RWPE2 (cell line): ENCODE data around the gene ALDH1L1.

Experiments
- ATAC-seq: fragments of 200-7000 bp; cut with Tn5 transposase; 3 replicates; pipeline ENCODE4 v1.9.1; 2021; ENCODE audit warnings: low read depth
- DNase-seq: peaks from one replicate; pipeline ENCODE4 v3.0.0-alpha.2; 2020; ENCODE audit warnings: low spot score
- H3K27ac ChIP-seq: fragments of 450-650 bp; 2 replicates; pipeline ENCODE4 v1.5.1; 2017; ENCODE audit warnings: mild to moderate bottlenecking; ENCODE audit not compliant: poor library complexity, severe bottlenecking
- H3K27me3 ChIP-seq: fragments of 250-450 bp; sonication (Bioruptor Pico); 2 replicates; pipeline ENCODE4 v1.5.1; 2021; ENCODE audit warnings: mild to moderate bottlenecking, moderate library complexity; ENCODE audit not compliant: insufficient read depth, poor library complexity, severe bottlenecking
- H3K36me3 ChIP-seq: fragments of 250-450 bp; sonication (Bioruptor Pico); 2 replicates; pipeline ENCODE4 v1.5.1; 2020; ENCODE audit warnings: low read depth, mild to moderate bottlenecking, moderate library complexity
- H3K4me1 ChIP-seq: fragments of 250-450 bp; sonication (Bioruptor Pico); 2 replicates; pipeline ENCODE4 v1.5.1; 2021; ENCODE audit warnings: mild to moderate bottlenecking, moderate library complexity; ENCODE audit not compliant: insufficient read depth, poor library complexity, severe bottlenecking
- H3K4me3 ChIP-seq: fragments of 250-450 bp; sonication (Bioruptor Pico); 2 replicates; pipeline ENCODE4 v1.5.1; 2021; ENCODE audit warnings: mild to moderate bottlenecking, moderate library complexity; ENCODE audit not compliant: severe bottlenecking
- H3K9me3 ChIP-seq: fragments of 250-450 bp; sonication (Bioruptor Pico); 2 replicates; pipeline ENCODE4 v1.5.1; 2021; ENCODE audit warnings: mild to moderate bottlenecking, moderate library complexity; ENCODE audit not compliant: severe bottlenecking
- TF ChIP-seq, protein P1 (sequence below): fragments of 450-650 bp; IDR thresholded peaks from one replicate; pipeline ENCODE4 v1.5.1; 2017; ENCODE audit warnings: mild to moderate bottlenecking, moderate library complexity; ENCODE audit not compliant: poor library complexity, severe bottlenecking

Gene ALDH1L1

DNA sequence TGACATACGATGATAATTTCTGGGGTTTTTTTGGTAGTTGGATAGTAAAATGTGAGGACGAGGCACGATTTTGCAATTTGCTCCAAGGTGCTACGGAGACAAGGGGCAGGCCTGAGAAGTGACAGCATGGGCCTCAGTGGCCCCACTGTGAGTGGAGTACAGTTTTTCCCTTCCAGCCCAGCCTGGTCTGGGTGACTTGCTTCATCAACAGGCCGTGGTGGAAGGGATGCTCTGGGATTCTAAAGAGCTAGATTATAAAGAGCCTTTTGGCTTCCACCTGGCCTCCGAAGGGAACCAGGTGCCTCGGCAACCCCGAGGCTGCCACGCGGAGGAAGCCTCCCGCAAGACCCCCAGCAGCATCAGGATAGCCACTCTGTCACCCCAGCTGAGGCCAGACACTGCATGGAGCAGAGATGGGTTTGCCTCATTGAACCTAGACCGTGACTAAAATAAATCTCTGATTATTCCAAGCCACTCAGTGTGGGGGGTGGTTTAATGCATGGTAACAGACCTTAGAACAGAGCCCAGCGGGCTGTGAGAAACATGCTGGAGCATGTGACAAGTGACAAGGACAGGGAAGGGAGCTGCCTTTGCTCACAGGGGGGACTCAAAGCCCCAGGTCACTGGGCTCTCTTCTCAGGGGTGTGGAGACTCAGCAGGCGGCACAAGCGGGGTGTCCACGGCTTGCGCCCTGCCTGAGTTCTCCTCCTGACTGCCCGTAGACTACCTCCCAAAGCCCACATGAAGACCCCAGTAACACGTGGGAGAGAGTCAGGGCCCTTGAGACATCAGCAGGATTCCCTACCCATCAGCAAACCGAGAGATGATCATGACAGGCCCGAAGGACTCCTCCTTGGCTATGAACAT lies 73.8 kb downstream of the ALDH1L1 start:
- H3K4me3 ChIP-seq, result no peak overlapping the region
- no peaks in the 10 kb centered on the region for H3K9me3 ChIP-seq
- H3K27me3 ChIP-seq, result no peaks in the 10 kb centered on the region
- ATAC-seq (no peak), DNase-seq (no peak)
- TF ChIP-seq, protein P1, sequence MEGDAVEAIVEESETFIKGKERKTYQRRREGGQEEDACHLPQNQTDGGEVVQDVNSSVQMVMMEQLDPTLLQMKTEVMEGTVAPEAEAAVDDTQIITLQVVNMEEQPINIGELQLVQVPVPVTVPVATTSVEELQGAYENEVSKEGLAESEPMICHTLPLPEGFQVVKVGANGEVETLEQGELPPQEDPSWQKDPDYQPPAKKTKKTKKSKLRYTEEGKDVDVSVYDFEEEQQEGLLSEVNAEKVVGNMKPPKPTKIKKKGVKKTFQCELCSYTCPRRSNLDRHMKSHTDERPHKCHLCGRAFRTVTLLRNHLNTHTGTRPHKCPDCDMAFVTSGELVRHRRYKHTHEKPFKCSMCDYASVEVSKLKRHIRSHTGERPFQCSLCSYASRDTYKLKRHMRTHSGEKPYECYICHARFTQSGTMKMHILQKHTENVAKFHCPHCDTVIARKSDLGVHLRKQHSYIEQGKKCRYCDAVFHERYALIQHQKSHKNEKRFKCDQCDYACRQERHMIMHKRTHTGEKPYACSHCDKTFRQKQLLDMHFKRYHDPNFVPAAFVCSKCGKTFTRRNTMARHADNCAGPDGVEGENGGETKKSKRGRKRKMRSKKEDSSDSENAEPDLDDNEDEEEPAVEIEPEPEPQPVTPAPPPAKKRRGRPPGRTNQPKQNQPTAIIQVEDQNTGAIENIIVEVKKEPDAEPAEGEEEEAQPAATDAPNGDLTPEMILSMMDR, result no peak
- no peaks in the 10 kb centered on the region for H3K36me3 ChIP-seq
- no peaks in the 10 kb centered on the region for H3K4me1 ChIP-seq
- H3K27ac ChIP-seq, result no peak overlapping the region

DNA sequence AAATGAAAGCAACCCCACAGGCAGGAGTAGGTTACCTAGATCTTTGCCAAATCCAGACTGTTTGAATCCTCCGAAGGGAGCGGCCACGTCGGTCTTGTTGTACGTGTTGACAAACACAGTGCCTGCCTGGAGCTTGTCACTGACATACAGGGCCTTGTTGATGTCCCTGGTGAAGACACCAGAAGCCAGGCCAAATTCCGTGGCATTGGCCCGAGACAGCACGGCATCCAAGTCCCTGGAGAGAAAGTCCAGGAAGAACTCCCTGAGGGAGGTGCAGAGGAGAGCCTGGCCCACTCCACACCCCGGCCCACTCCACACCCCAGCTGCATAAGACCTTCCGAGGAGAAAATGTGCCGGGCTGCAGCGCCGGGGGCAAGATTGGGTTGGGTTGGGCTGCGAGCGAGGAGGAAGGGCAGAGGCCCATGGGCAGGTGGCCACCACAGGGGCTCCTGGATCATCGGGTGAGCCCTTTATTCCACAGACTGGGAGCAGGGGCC lies 74.6 kb downstream of the ALDH1L1 start:
- no peaks in the 10 kb centered on the region for H3K27me3 ChIP-seq
- H3K36me3 ChIP-seq, result no peaks in the 10 kb centered on the region
- no peak overlapping the region for H3K4me3 ChIP-seq
- ATAC-seq, result no peak
- TF ChIP-seq, protein P1, result no peak
- H3K4me1 ChIP-seq, result no peaks in the 10 kb centered on the region
- H3K27ac ChIP-seq, result no peak overlapping the region
- H3K9me3 ChIP-seq, result no peaks in the 10 kb centered on the region
- DNase-seq, result peak; percentile 51

DNA sequence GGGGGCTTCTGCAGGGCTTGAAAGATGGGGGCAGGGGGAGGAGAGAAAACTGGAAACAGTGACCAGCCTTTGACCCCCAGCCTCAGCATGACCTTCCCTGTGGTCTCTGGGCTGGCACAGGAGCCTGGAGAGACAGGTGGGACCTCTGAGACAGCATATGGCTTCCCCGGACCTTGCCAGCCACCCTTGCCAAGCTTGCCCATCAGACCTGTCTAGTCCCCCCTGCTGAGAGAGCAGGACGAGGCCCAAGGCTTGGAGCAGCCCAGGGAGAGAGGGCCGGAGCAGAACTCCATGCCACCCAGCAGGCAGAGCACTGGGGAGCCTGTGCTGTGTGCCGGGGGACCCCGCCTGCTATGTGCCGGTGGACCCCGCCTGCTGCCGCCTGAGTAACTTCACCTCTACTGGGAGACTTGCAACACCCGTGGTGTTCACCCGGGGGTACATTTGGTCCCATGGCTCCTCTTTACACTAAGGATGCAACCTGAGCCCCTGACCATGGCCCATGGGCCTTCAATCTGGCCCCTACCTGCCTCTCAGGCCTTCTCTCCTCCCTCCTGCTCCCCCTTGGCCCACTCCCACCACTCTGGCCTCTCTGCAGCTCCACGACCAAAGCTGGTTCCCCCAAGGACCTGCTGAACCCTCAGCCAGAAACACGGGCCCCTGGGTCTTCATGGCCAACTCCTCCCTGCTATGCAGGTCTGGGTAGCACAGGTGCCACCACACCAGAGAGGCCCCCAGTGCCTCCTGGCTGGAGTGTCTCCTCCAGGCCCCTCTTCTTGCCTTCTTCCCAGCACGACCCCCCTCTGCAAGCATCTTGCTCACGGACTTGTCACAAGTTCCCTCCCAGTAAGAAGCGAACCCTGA lies 75.4 kb downstream of the ALDH1L1 start:
- ATAC-seq, result no peak
- DNase-seq, result no peak
- no peak overlapping the region for H3K4me3 ChIP-seq
- TF ChIP-seq, protein P1, result no peak
- no peaks in the 10 kb centered on the region for H3K36me3 ChIP-seq
- no peak overlapping the region for H3K27ac ChIP-seq
- no peaks in the 10 kb centered on the region for H3K9me3 ChIP-seq
- H3K27me3 ChIP-seq, result no peaks in the 10 kb centered on the region
- no peaks in the 10 kb centered on the region for H3K4me1 ChIP-seq

DNA sequence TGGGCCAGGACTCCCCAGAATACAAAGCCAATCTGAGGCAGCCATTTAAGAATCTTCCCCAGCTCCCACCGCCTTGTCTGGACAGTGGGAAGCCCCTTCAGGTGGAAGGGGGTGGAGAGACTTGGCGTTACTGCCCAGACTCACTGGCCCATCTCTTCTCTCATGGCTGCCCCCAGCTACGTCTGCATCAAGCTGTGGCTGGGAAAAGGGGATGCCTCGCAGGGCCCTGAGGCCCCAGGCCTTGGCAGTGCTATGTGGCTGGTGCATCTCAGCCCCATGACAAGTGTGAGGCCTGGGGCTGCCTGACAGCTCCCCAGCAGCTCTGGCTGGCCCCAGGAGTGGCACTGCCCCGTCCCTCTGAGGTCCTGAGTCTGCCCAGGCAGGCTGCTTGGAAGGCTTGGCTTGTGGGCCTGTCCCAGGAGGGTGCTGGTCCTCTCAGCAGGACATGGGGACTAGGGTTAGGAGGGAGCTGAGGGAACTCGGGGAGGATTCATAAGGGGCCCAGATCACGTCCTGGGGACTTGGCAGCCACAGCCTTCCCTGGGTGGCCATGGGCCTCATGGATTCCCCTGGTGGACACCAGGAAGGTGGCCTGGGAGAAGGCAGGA lies 76.3 kb downstream of the ALDH1L1 start:
- Histone ChIP-seq H3K36me3 (no peaks in the 10 kb centered on the region), H3K4me3 (no peak overlapping the region), H3K9me3 (no peaks in the 10 kb centered on the region), H3K27ac (no peak overlapping the region), H3K27me3 (no peaks in the 10 kb centered on the region), H3K4me1 (no peaks in the 10 kb centered on the region)
- no peak for ATAC-seq
- no peak for DNase-seq
- TF ChIP-seq, protein P1, result no peak
